LHCN-M2 (cell line): Measurements from ENCODE around the gene NAXD. TPM values are rescaled to one million over a fixed set of nuclear protein-coding genes. Genes with fewer than 3 reads are reported as not detected.
"Not testable (repeated sequence)": the region's sequence is repeated elsewhere in the genome, so short reads cannot be mapped to it uniquely, and the experiment has no call there.

Experiments
- DNase-seq: peaks from one replicate; pipeline ENCODE4 v3.0.0-alpha.2; 2012; ENCODE audit warnings: low read depth
- total RNA-seq: library from RNA; depleted of rRNA; stranded (reverse); fragments of >200 nt; gene quantifications from 2 replicates; pipeline ENCODE4 v1.2.3, GENCODE V29; 2014

Gene NAXD
- total RNA-seq, 1 experiment from 2014 or later: 25.9 TPM

DNA sequence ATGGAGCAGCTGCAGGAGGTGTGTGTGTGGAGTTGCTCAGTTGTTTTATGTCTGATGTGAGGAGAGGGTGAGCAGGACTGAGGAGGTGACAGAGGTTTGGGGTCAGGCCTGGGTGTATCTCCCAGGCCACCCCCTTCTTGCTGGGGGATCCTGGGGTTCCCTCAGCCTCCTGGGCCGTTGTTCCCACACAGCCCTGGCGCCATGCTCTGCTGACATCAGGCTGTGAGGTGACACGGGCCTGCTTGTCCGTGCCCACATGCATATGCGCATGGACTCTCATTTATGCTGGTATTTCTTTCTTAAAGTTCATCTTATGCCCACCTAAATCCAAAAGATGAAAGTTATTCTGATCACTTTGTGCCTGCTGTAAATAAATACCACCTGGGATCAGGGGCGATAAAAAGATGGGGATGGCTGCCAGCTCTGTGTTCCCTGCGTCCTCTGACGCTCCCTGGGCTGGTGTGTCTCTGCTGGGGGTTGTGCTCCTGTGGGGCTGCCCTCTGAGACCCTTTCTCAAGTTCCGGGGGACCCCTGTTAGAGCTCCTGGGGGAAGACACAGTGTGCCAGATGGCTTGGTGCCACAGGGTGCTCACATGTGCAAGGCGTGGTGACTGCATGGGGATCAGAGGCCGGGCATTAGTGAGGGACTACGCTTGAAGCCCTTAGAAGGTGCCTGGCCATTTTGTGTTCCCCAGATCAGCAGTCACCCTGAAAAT lies 12.6 kb downstream of the NAXD start:
- DNase-seq: no peak

DNA sequence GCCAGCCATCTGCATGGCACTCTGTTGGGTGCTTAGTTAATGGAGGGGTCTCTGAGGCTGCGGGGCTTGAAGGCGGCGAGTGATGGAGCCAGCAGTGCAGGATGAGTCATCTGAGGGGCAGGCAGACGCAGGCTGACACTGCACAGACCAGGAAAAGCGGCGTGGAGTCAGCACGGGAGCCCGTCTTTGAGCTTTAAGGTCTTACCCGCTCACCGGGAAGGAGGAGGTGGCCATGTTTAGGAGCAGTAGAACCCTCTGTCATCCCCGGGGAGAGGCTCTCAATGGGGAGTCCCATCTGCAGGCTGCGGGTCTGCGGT lies 13.1 kb downstream of the NAXD start:
- no peak for DNase-seq

- no peak for DNase-seq
Measured at GRCh38 chr13:110628952-110629701, 13.8 kb downstream of the NAXD start.

DNA sequence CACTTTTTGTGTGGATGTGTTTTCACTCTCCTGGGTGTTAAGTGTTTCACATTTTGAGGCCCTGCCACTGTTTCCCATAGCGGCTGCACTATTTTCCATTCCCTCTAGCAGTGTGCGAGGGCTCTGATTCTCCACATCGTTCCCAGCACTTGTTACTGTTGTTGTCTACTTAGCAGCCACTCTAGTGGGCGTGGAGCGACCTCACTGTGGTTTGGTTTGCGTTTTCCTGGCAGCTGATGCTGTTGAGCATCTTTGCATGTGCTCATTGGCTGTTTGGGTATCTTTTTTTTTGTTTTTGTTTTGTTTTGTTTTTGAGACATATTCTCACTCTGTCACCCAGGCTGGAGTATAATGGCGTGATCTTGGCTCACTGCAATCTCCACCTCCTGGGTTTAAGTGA lies 14.4 kb downstream of the NAXD start:
- DNase-seq: peak; percentile 43

DNA sequence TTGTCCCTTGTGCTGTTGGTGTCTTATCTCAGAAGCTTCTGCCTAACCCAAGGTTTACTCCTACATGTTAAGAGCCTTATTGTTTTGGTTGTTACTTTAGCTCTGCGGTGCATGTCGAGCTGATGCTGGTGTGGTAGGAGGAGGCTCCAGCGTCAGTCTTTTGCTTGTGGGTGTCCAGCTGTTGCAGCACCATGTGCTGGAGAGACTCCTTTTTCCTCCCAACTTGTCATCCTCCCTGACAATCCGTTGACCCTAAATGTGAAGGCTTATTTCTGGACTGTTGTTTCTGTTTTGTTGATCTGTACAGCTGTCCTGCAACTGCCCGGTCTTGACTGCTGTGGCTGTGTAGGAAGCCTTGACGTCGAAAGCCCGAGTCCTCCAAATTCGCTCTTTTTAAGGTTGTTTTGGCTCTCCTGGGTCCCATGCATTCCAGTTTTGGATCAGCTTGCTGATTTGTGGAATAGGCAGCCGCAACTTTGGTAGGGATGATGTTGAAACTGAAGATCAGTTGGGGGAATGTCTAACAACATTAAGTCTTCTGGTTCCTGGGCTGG lies 15.3 kb downstream of the NAXD start:
- DNase-seq: no peak

DNA sequence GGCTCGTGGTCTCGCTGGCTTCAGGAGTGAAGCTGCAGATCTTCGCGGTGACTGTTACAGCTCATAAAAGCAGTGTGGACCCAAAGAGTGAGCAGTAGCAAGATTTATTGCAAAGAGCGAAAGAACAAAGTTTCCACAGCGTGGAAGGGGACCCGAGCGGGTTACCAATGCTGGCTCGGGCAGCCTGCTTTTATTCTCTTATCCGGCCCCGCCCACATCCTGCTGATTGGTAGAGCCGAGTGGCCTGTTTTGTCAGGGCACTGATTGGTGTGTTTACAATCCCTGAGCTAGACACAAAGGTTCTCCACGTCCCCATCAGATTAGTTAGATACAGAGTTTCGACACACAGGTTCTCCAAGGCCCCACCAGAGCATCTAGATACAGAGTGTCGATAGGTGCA lies 16.9 kb downstream of the NAXD start:
- DNase-seq: not testable (repeated sequence)

DNA sequence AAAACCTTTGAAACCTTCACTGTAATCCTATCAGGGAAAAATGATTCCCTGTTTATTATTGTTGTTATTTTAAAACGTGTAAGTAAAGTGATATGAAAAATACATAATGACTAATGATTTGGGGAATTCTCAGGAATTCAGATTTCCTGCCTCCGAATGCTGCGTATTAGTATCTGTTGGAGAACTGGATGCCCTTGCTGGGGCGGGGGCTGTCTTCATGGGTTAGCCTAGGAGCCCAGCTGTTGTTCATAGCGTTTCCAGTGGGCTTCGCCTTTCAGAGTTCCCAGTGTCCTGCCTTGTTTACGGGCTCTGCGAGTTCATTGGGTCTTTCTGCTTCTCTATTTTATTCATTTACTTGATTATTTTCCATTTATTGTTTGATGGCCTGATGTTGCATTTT lies 18.4 kb downstream of the NAXD start:
- DNase-seq: peak; percentile 21

GRCh38 chr13:110634558-110634957 lies 19.2 kb downstream of the NAXD start:
- peak; percentile 77 for DNase-seq

DNA sequence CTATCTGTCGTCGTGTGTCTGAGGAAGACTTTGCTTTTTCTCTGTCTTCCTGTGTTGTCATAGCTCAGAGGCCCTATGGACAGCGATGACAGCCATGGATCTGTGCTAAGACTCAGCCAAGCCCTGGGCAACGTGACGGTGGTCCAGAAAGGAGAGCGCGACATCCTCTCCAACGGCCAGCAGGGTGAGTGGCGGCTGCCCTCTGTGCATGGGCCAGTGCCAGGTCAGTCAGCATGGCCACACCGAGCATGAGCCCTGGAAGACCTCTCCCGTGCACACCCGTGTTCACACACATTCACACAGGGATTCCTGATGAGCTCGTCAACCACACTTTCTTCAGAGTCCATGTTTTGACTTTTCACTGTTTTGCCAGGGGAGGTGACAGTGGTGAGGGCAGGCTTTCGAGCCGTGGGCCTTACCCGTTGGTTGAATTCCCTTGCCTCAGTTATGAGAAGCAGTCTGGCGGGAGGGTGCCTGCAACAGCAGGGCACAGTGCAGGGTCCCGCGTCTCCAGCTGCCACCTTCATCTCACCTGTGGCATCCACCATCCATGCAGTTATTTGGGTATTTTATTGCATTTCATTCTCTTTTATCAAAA lies 20.2 kb downstream of the NAXD start:
- no peak for DNase-seq

- DNase-seq: no peak
Measured at GRCh38 chr13:110636053-110636475, 20.7 kb downstream of the NAXD start.

GRCh38 chr13:110636701-110637201 lies 21.4 kb downstream of the NAXD start:
- DNase-seq: no peak

DNA sequence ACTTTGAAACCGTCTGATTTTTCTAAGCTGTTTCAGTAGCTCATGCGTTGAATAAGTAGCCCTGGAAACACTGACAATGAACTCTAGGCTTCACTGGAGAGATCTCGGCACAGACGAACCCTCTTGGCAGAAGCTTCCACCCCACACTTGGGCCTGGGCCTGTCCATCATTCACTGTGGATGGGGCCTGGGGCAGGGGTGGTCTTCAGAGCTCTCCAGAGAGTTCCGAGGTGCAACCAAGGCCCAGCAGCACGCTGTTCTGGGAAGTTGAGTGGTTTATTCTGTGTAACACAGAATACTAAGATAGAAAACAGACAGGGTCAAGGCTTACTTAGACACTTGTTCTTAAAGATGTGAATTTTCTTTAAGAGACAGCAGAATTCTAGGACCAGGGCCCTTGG lies 21.9 kb downstream of the NAXD start:
- no peak for DNase-seq

DNA sequence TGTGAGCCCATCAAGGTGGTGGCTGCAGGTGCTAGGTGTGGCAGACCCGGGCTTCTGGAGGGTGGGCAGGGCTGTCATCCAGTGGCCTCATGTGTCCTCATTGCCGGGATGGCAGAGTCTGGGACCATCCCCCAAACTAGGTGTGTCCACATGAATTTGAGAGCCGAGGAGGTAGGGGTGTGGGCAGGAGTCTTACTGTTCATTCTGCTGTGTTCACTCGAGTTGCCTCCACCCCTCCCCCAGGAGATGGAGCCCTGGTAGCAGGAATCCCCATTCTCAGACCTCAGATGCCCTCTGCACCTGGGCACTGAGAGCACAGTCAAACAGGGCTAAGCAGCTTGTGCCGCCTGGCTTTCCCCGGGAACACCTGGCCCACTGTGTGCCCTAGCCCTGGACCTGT lies 22.4 kb downstream of the NAXD start:
- no peak for DNase-seq

DNA sequence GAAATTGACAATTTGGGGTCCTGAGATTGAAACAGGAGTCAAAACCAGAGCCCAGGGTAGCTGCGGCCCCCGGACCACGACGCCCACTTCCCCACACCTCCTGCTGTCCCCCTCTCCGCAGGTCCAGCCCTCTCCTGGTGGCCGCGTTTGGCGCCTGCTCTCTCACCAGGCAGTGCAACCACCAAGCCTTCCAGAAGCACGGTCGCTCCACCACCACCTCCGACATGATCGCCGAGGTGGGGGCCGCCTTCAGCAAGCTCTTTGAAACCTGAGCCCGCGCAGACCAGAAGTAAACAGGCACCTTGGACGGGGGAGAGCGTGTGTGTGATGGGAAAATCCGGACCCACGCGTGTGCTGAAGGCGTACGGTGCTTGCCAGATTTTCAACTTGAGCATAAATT lies 22.9 kb downstream of the NAXD start:
- DNase-seq: no peak

DNA sequence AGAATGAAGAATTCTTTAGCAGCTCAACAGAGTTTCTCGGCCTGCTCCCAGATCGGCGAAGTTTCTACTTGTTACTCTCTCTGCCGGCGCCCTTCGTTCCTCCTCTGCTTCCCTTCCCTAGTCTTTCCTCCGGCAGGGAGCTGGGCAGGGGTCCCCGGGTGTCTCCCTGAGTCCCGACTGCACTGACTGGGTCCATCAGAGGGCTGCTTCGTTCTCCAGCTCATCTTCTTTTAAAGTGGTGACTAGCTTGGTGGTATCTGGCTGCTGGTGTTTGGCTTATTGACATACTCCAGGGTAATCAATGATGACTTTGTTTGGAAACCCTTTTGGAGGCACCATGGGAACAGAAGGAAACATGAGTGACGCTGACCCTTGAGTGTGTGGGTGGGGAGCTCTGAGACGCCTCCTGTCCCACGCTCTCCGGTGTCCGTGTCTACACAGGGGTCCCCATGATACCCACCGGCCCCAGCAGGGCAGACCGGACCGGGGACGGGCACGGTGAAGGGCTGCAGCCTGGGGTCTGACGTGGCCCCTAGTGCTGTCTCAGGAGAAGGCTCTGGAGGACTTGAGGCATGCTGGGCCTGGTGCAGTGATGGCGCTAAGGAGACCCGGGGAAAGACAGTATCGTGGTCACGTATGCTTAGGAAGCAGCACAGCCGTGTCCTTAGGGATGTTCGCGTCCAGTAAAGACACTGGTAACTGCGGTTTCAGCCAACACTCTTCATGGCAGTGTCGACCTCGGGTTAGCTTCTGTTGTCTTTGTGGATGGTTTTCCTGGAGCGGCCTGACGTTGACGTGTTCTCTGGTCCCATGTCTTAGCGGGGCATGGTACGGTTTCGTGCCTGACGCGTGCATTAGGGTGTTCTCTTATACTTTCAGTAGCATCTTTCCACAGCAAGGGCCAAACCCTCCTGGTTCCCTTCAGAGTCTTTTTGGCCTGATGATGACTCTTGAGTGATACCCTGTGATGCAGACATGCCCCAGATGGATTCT lies 23.8 kb downstream of the NAXD start:
- no peak for DNase-seq

GRCh38 chr13:110639935-110640334 lies 24.6 kb downstream of the NAXD start:
- no peak for DNase-seq

- DNase-seq: peak; percentile 14
Measured at GRCh38 chr13:110640591-110641029, 25.3 kb downstream of the NAXD start.

GRCh38 chr13:110641055-110642015 lies 26.0 kb downstream of the NAXD start:
- DNase-seq: no peak

DNA sequence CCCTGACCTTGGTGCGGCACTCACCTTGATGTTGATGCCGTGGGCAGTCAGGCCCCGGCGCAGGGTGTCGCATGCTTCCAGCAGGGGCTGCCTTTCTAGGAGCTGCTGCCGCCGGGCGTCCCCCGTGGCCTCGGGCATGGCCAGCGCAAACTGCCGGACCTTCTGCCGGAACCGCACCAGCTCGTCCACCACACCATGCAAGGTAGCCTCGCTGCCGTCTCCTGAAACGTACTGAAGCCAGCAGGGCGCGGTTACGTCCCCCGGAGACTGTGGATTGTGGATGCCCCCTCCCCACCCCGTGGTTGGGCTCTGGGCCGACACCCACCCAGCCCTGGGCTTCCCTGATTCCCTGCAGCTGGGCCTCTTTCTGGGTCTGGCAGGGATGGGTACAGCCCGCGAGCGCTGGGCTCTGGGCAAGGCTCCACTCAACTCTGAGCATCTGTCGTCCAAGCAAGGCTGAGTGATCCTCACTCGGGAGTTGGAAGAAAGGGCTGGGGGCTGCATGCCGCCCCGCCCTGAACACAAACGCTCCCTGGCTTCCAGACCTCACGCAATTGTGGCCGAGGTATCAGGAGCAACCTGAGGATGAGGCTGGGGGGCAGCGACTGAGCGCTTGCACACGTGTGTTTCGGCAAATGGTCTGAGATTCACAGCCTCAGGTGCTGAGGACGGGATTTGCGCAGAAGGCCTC lies 27.1 kb downstream of the NAXD start:
- no peak for DNase-seq
